ENCODE data around the gene FTMT. TPM values are rescaled to one million over a fixed set of nuclear protein-coding genes. Genes with fewer than 3 reads are reported as not detected.

The FTMT gene
- total and polyA plus RNA-seq, 8 donors: not detected

GRCh38 chr5:121819682-121820261 is 31.9 kb upstream of the FTMT start:
- Histone ChIP-seq H3K9me3 (peaks cover 0 to 6% (median 0%) of the 10 kb centered on the region in 4 donors), H3K27ac (no peak overlapping the region), H3K36me3 (no peaks in the 10 kb centered on the region), H3K4me1 (no peaks in the 10 kb centered on the region), H3K4me3 (no peak overlapping the region), H3K27me3 (no peaks in the 10 kb centered on the region)
- intact Hi-C loops (cut with DNase I; ENCODE audit: low total_unique reads): no loop called here
- WGBS, 5 donors: 58 to 73% (median 66%) methylated on average over 5 of the region's 5 CpGs
- TF ChIP-seq POLR2AphosphoS5 (IDR thresholded peaks at IDR 0.05) (no peak), POLR2A (IDR thresholded peaks at IDR 0.05) (no peak), EP300 (IDR thresholded peaks at IDR 0.05) (no peak)
- TF ChIP-seq, protein P1, sequence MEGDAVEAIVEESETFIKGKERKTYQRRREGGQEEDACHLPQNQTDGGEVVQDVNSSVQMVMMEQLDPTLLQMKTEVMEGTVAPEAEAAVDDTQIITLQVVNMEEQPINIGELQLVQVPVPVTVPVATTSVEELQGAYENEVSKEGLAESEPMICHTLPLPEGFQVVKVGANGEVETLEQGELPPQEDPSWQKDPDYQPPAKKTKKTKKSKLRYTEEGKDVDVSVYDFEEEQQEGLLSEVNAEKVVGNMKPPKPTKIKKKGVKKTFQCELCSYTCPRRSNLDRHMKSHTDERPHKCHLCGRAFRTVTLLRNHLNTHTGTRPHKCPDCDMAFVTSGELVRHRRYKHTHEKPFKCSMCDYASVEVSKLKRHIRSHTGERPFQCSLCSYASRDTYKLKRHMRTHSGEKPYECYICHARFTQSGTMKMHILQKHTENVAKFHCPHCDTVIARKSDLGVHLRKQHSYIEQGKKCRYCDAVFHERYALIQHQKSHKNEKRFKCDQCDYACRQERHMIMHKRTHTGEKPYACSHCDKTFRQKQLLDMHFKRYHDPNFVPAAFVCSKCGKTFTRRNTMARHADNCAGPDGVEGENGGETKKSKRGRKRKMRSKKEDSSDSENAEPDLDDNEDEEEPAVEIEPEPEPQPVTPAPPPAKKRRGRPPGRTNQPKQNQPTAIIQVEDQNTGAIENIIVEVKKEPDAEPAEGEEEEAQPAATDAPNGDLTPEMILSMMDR (IDR thresholded peaks at IDR 0.05): no peak
- DNase-seq: no peak

GRCh38 chr5:121833617-121834016 is 18.1 kb upstream of the FTMT start:
- WGBS, 5 donors: 79 to 95% (median 91%) methylated on average over 1 of the region's 1 CpG
- TF ChIP-seq, protein P1 (IDR thresholded peaks at IDR 0.05): no peak
- TF ChIP-seq POLR2A (IDR thresholded peaks at IDR 0.05) (no peak), POLR2AphosphoS5 (IDR thresholded peaks at IDR 0.05) (no peak), EP300 (IDR thresholded peaks at IDR 0.05) (no peak)
- DNase-seq: no peak
- Histone ChIP-seq H3K27ac (no peak overlapping the region), H3K9me3 (peaks cover 0 to 8% (median 0%) of the 10 kb centered on the region in 4 donors), H3K4me1 (no peaks in the 10 kb centered on the region), H3K36me3 (no peaks in the 10 kb centered on the region), H3K4me3 (no peak overlapping the region), H3K27me3 (no peaks in the 10 kb centered on the region)
- intact Hi-C loops (cut with DNase I; ENCODE audit: low total_unique reads): no loop called here

- intact Hi-C loops (cut with DNase I; ENCODE audit: low total_unique reads): no loop called here
- 79 to 88% (median 86%) methylated on average over 2 of the region's 2 CpGs for WGBS, 5 donors
- no peak for TF ChIP-seq EP300 (IDR thresholded peaks at IDR 0.05)
- TF ChIP-seq, protein P1 (IDR thresholded peaks at IDR 0.05): no peak
- no peak for TF ChIP-seq POLR2A (IDR thresholded peaks at IDR 0.05)
- no peak for TF ChIP-seq POLR2AphosphoS5 (IDR thresholded peaks at IDR 0.05)
Measured at GRCh38 chr5:121834021-121834420, 17.7 kb upstream of the FTMT start.

GRCh38 chr5:121841892-121842291 is 9.8 kb upstream of the FTMT start:
- H3K9me3 ChIP-seq: no peaks in the 10 kb centered on the region
- H3K4me3 ChIP-seq: no peak overlapping the region
- no peaks in the 10 kb centered on the region for H3K4me1 ChIP-seq
- TF ChIP-seq POLR2AphosphoS5 (IDR thresholded peaks at IDR 0.05): no peak
- TF ChIP-seq, protein P1 (IDR thresholded peaks at IDR 0.05): no peak
- no peak for TF ChIP-seq EP300 (IDR thresholded peaks at IDR 0.05)
- no peak for TF ChIP-seq POLR2A (IDR thresholded peaks at IDR 0.05)
- H3K27me3 ChIP-seq: no peaks in the 10 kb centered on the region
- H3K36me3 ChIP-seq: no peaks in the 10 kb centered on the region
- intact Hi-C loops (cut with DNase I; ENCODE audit: low total_unique reads): no loop called here
- no peak overlapping the region for H3K27ac ChIP-seq
- DNase-seq: no peak

More at GRCh38 chr5:121834021-121834420, 17.7 kb upstream of the FTMT start:
- Histone ChIP-seq H3K4me3 (no peak overlapping the region), H3K27me3 (no peaks in the 10 kb centered on the region), H3K9me3 (peaks cover 0 to 5% (median 0%) of the 10 kb centered on the region in 4 donors), H3K27ac (no peak overlapping the region), H3K4me1 (no peaks in the 10 kb centered on the region), H3K36me3 (no peaks in the 10 kb centered on the region)
- no peak for DNase-seq

Data from stomach (tissue), 9 donors.